Caco-2 (cell line): ENCODE data around the gene RGS7. TPM values are rescaled to one million over a fixed set of nuclear protein-coding genes. Genes with fewer than 3 reads are reported as not detected.
"Not testable (repeated sequence)": the region's sequence is repeated elsewhere in the genome, so short reads cannot be mapped to it uniquely, and the experiment has no call there.

ENCODE experiments used
- BruUV-seq: library from RNA; stranded (reverse); fragments of 400-500 nt; replicated peaks from 2 replicates; lab custom pipeline; 2021; lab: Mats Ljungman, UMichigan
- CTCF ChIA-PET: fragments of 300-600 bp; sonication (Branson Sonifier 250); formaldehyde crosslinking; loops from one replicate; lab custom pipeline; 2022; ENCODE audit warnings: antibody characterized with exemption; lab: Charles Lee
- POLR2A ChIA-PET: fragments of 300-600 bp; sonication (Branson Sonifier 250); formaldehyde crosslinking; loops from one replicate; lab custom pipeline; 2022; ENCODE audit warnings: antibody characterized with exemption; lab: Charles Lee
- DNase-seq, 2 experiments: peaks; one replicate each; pipeline versions ENCODE4 v3.0.0 to v3.0.0-alpha.2; 2020 to 2022
- H3K27me3 ChIP-seq: replicated peaks from 2 replicates; pipeline ENCODE4 v1.6.0; 2011; ENCODE audit warnings: low read length; ENCODE audit not compliant: control insufficient read depth, insufficient read depth
- H3K36me3 ChIP-seq: 2 replicates; pipeline ENCODE4 v1.5.1; 2011; ENCODE audit warnings: low read length; ENCODE audit not compliant: control insufficient read depth, insufficient read depth
- H3K4me1 ChIP-seq: fragments of 250-450 bp; sonication (Bioruptor Pico); 2 replicates; pipeline ENCODE4 v1.5.1; 2020; ENCODE audit warnings: mild to moderate bottlenecking
- H3K4me3 ChIP-seq: 2 replicates; pipeline ENCODE4 v1.5.1; 2011; ENCODE audit warnings: low read depth, mild to moderate bottlenecking, control low read depth, low read length
- H3K9me3 ChIP-seq: fragments of 250-450 bp; sonication (Bioruptor Pico); 2 replicates; pipeline ENCODE4 v1.5.1; 2020; ENCODE audit warnings: mild to moderate bottlenecking, moderate library complexity
- H3K27ac Mint-ChIP-seq: one replicate; pipeline ENCODE4 v1.8.0; 2022; ENCODE audit warnings: mixed read lengths; ENCODE audit not compliant: unreplicated experiment
- H3K27me3 Mint-ChIP-seq: one replicate; pipeline ENCODE4 v1.8.0; 2022; ENCODE audit warnings: mixed read lengths; ENCODE audit not compliant: insufficient read depth, unreplicated experiment
- H3K36me3 Mint-ChIP-seq: one replicate; pipeline ENCODE4 v1.8.0; 2022; ENCODE audit warnings: mild to moderate bottlenecking, mixed read lengths; ENCODE audit not compliant: insufficient read depth, unreplicated experiment
- H3K4me1 Mint-ChIP-seq: one replicate; pipeline ENCODE4 v1.8.0; 2022; ENCODE audit warnings: low read depth, mixed read lengths; ENCODE audit not compliant: unreplicated experiment
- H3K4me3 Mint-ChIP-seq: one replicate; pipeline ENCODE4 v1.8.0; 2022; ENCODE audit warnings: mild to moderate bottlenecking, moderate library complexity, mixed read lengths; ENCODE audit not compliant: unreplicated experiment
- H3K9me3 Mint-ChIP-seq: one replicate; pipeline ENCODE4 v1.8.0; 2022; ENCODE audit warnings: mixed read lengths; ENCODE audit not compliant: unreplicated experiment
- CTCF ChIP-seq, 2 experiments: fragments of 200-600 bp in 1 of 2; IDR thresholded peaks; 1 replicate in 1 of 2; 2 replicates in 1 of 2; pipeline versions ENCODE4 v1.5.1 to v1.8.0; 2011 to 2022; ENCODE audit warnings: antibody characterized with exemption in 1 of 2, control low read depth in 1 of 2, inconsistent platforms in 1 of 2, low read depth in 1 of 2, low read length in 1 of 2, mild to moderate bottlenecking in 1 of 2, moderate library complexity in 1 of 2; ENCODE audit not compliant: insufficient read depth in 1 of 2, severe bottlenecking in 1 of 2, unreplicated experiment in 1 of 2
- intact Hi-C: fragments of 100-400 bp; cut with micrococcal nuclease; formaldehyde crosslinking; loops from one replicate; pipeline ENCODE4 v1.10.0; 2022; ENCODE audit not compliant: unreplicated experiment
- total RNA-seq: library from RNA; stranded (reverse); gene quantifications from 2 replicates; pipeline ENCODE4 v1.2.3, GENCODE V29; 2022

Gene RGS7
- total RNA-seq, 1 experiment from 2014 or later = not detected

- CTCF ChIA-PET = no interaction called here
- H3K4me1 ChIP-seq = no peaks in the 10 kb centered on the region
- Mint-ChIP-seq H3K36me3 (no peaks in the 10 kb centered on the region), H3K27me3 (no peaks in the 10 kb centered on the region), H3K9me3 (no peaks in the 10 kb centered on the region), H3K4me3 (no peak overlapping the region), H3K27ac (no peak overlapping the region), H3K4me1 (no peaks in the 10 kb centered on the region)
- no peak for DNase-seq
- BruUV-seq = no TSS peak
- H3K36me3 ChIP-seq = no peaks in the 10 kb centered on the region
- TF ChIP-seq CTCF (IDR thresholded peaks at IDR 0.05; ENCODE audit: insufficient read depth in 1 of 2, low read depth in 1 of 2, low read length in 1 of 2, severe bottlenecking in 1 of 2, unreplicated experiment in 1 of 2) = no peak
- no peaks in the 10 kb centered on the region for H3K27me3 ChIP-seq
- intact Hi-C loops = no loop called here
- H3K9me3 ChIP-seq = no peaks in the 10 kb centered on the region
- H3K4me3 ChIP-seq = no peak overlapping the region
- POLR2A ChIA-PET = no interaction called here
These were observed 189.8 kb downstream of the RGS7 start for GRCh38 chr1:241167121-241167630.

DNA sequence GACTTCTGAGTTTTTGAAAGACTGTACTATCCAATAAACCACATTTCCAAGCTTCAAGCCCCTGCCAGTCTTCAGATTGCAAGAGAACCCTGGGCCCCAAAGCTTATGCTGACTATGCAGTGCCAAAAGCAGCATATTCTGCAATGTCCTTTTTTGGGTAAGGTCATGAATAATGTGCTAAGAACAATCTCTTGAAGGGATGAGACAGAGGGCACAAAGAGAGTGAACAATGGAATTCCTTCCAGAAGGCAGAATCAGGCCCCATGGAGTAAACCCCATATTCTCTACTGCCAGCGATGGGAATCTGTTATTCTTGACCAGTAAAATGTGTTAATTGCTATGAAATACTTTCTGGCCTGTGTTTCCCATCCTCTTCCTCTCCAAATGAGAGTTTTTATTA lies 190.4 kb downstream of the RGS7 start:
- H3K4me3 ChIP-seq = no peak overlapping the region
- intact Hi-C loops = no loop called here
- H3K4me1 ChIP-seq = no peaks in the 10 kb centered on the region
- no peaks in the 10 kb centered on the region for H3K9me3 Mint-ChIP-seq
- no peak overlapping the region for H3K27ac Mint-ChIP-seq
- no peak for TF ChIP-seq CTCF (IDR thresholded peaks at IDR 0.05; ENCODE audit: insufficient read depth in 1 of 2, low read depth in 1 of 2, low read length in 1 of 2, severe bottlenecking in 1 of 2, unreplicated experiment in 1 of 2)
- POLR2A ChIA-PET = no interaction called here
- no TSS peak for BruUV-seq
- no peaks in the 10 kb centered on the region for H3K36me3 ChIP-seq
- no peak overlapping the region for H3K4me3 Mint-ChIP-seq
- H3K9me3 ChIP-seq = no peaks in the 10 kb centered on the region
- DNase-seq = no peak
- H3K27me3 Mint-ChIP-seq = no peaks in the 10 kb centered on the region
- CTCF ChIA-PET = no interaction called here
- no peaks in the 10 kb centered on the region for H3K27me3 ChIP-seq
- H3K36me3 Mint-ChIP-seq = no peaks in the 10 kb centered on the region
- no peaks in the 10 kb centered on the region for H3K4me1 Mint-ChIP-seq

GRCh38 chr1:241165256-241165655 lies 191.7 kb downstream of the RGS7 start:
- H3K4me1 ChIP-seq, H3K4me3 ChIP-seq, POLR2A ChIA-PET, BruUV-seq, H3K4me3 Mint-ChIP-seq, DNase-seq, H3K27ac Mint-ChIP-seq, H3K36me3 Mint-ChIP-seq, CTCF ChIA-PET, H3K9me3 ChIP-seq, H3K4me1 Mint-ChIP-seq, intact Hi-C loops, H3K27me3 Mint-ChIP-seq, H3K9me3 Mint-ChIP-seq, H3K27me3 ChIP-seq, H3K36me3 ChIP-seq: not testable (repeated sequence)

DNA sequence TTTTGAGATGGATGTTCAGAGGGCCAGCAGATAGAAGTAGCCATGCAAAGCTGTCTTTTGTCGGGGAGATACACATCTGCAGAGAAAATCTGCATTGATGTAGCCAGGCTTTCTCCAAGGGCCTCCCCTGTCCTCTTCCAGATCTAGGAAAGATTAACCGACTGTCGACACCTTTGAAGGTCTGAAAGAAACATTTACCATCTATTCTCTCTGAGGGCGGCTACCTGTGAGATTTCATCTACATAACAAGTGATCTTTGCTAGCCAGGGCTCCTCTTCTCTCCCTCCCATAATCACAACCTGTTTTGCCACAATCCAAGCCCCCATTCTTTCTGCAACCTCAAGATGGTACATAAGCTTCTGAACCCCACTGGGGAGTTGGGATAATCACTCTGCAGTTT lies 193.6 kb downstream of the RGS7 start:
- H3K27ac Mint-ChIP-seq = no peak overlapping the region
- DNase-seq = no peak
- intact Hi-C loops = no loop called here

More for the DNA sequence above, 193.6 kb downstream of the RGS7 start:
- Mint-ChIP-seq H3K4me1 (no peaks in the 10 kb centered on the region), H3K27me3 (no peaks in the 10 kb centered on the region), H3K36me3 (no peaks in the 10 kb centered on the region), H3K4me3 (no peak overlapping the region), H3K9me3 (no peaks in the 10 kb centered on the region)
- H3K36me3 ChIP-seq = no peaks in the 10 kb centered on the region
- H3K9me3 ChIP-seq = no peaks in the 10 kb centered on the region
- CTCF ChIA-PET = no interaction called here
- no peaks in the 10 kb centered on the region for H3K27me3 ChIP-seq
- no peak overlapping the region for H3K4me3 ChIP-seq
- no TSS peak for BruUV-seq
- H3K4me1 ChIP-seq = no peaks in the 10 kb centered on the region
- POLR2A ChIA-PET = no interaction called here
- TF ChIP-seq CTCF (IDR thresholded peaks at IDR 0.05; ENCODE audit: insufficient read depth in 1 of 2, low read depth in 1 of 2, low read length in 1 of 2, severe bottlenecking in 1 of 2, unreplicated experiment in 1 of 2) = no peak
